HG03039 (cell line): ENCODE measurements around the gene ZBTB40.

Experiments used
- ATAC-seq: cut with Tn5 transposase; IDR thresholded peaks from one replicate; pipeline ENCODE4 v1.9.1; 2021; ENCODE audit warnings: mild to moderate bottlenecking, moderate library complexity; ENCODE audit not compliant: unreplicated experiment

ZBTB40 gene

DNA sequence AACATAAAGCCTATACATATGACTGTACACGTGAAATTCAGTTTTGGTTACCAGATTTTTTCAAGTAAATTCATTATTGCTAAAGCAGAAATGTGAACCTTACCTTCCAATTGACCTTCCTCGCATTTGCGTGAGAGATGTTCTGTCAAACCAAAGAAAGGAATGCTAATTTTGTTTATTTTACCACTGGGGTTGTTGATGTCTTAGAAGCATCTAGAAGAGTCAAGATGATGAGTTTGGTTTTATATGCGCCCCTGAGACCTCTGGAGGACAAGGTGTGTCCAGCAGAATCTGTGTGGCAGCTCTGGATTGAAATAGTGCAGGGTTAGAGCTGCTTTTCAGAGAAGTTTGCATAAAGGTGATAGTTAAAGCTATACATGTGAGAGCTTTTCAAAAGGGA, 48.4 kb downstream of the ZBTB40 start:
- no peak for ATAC-seq

GRCh38 chr1:22500471-22500870, 48.8 kb downstream of the ZBTB40 start:
- ATAC-seq, result no peak

GRCh38 chr1:22502202-22502601, 50.6 kb downstream of the ZBTB40 start:
- ATAC-seq, result no peak

DNA sequence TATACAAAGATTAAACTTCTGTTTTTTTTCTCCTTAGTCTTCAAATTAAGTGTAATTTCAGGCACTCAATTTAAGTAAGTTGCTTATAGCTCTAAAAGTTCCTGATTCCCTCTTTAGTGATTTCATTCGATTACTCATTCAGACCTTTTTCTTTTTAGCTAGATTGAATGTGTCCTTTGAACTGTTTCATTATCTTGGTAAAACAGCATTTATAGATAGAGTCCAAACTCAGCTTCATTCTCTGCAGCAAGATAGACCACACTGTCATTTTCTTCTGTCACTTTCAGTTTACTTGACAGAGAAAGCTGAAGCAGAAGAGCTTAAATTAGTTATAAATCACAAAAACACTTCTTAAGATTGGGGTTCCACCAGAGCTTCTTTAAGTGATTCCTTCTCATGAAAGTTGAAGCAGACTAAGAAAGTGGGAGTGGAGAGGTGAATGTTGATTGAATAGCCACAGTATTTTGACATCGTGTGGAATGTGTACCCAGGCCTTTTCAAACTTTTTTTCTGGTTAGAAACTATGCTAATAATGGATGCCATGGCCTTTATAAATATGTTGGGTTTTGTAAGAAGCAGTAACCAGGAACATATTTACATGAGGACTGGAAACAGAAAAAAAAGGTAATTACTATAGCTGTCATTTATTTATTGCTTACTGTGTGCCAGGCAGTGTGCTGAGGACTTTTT, 52.2 kb downstream of the ZBTB40 start:
- no peak for ATAC-seq

GRCh38 chr1:22506130-22506692, 54.6 kb downstream of the ZBTB40 start:
- no peak for ATAC-seq

DNA sequence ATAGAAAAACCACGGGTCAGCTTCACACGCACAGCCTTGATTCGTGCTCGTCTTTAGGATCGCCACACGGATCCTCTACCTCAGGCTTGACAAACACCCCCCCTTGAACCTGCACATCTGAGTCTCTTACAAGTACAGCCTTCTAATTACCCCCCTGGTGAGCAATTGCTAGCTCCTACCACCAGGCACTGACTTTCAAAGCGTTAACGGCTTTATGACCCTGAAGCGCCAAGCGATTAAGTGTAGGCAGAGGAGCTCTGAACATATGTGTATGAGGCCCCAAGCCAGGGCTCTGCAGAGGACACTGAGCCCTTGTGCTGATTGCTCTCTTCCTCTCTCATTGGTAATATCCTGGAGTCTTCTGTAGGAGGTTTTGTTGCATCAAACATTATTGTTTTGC, 55.9 kb downstream of the ZBTB40 start:
- ATAC-seq, result no peak

GRCh38 chr1:22508329-22508728, 56.7 kb downstream of the ZBTB40 start:
- ATAC-seq, result no peak

DNA sequence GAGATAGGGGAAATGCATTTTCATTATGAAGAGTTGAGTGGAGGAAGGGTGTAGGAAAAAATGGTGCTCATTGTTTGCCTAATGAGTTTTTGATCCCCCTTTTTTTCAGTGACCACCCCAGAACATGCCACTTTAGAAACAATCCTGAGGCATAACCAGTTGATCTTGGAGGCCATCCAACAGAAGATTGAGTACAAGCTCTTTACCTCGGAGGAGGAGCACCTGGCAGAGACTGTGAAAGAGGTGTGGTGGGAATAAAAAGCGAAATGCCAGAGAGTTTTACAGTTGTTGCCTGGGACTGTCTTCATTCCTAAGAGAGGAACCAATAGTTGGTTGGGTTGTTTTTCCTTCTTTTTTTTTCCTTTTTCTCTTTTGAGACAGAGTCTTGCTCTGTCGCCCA, 57.3 kb downstream of the ZBTB40 start:
- ATAC-seq, result no peak

- no peak for ATAC-seq
Measured at GRCh38 chr1:22509815-22510214, 58.2 kb downstream of the ZBTB40 start.

- ATAC-seq, result no peak
Measured at GRCh38 chr1:22512873-22513272, 61.2 kb downstream of the ZBTB40 start.

DNA sequence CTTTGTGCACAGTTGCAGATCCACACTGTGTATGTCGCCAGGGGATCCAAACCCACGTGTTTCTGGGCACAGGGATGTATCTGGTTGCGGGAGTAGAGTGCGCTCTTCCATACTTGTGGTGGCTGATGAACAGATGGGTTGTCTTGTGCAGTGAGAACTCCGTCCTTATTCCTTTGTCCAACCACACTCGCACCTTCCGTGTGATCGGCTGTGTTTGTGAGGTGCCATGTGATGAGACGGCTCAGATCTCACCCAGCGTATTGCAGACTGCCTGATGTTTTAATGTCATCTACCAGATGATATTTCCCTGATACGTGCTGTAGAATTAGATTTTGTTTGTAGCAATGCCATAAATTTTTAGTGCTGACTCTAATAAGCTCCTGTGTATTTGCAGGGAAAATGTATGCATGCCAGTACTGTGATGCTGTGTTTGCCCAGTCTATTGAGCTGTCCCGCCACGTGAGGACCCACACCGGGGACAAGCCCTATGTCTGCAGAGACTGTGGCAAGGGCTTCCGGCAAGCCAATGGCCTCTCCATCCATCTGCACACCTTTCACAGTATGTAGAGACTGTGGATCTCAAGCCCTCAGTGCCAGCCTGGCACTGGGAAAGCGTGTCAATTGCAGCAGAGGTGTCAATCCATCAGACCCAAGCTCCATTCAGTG, 65.4 kb downstream of the ZBTB40 start:
- no peak for ATAC-seq

- ATAC-seq, result no peak
Measured at GRCh38 chr1:22517956-22518355, 66.3 kb downstream of the ZBTB40 start.

- no peak for ATAC-seq
Measured at GRCh38 chr1:22518379-22518778, 66.7 kb downstream of the ZBTB40 start.

- ATAC-seq, result no peak
Measured at GRCh38 chr1:22520871-22521270, 69.2 kb downstream of the ZBTB40 start.

GRCh38 chr1:22521692-22522091, 70.0 kb downstream of the ZBTB40 start:
- ATAC-seq, result no peak

DNA sequence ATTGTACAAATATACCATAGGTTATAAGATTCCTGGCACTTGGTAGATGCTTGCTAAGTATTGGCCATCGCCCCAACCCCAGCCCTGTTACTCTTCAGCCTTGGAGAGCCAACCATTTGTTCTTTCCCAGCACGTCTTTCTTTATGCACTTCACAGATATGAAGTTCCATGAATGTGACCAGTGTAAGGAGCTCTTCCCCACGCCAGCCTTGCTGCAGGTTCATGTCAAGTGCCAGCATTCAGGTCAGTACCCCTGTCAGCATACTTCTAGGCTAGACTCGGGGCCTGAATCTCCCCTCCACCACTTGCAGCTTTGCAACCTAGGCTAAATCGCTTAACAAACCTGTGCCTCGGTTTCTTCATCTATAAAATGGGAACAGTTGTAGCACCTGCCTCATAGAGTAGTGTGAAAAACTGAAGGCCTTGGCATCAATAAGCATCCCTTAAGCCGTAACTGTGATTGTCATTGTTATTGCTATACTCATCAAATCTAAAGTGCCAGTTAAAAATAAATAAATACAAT, 70.6 kb downstream of the ZBTB40 start:
- ATAC-seq, result no peak

- ATAC-seq, result no peak
Measured at GRCh38 chr1:22524481-22524880, 72.8 kb downstream of the ZBTB40 start.

DNA sequence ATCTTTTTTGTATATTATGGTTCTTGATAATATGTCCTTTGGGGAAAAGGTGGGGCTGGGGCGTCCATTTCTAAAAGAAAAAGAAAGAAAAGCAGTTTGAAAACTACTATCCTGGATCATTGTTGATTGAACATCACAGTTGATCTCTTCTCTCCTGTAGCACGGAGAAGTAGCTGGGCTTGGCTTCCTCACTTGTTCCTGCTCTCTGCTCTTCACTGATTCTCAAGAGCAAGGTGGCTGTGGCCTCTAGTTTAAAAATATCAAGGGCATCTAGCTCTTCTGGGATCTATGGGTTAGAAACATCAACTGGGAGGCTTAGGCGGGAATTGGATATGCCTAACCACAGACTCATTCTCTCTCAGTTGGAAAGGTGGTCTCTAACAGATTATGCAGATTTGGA, 73.6 kb downstream of the ZBTB40 start:
- no peak for ATAC-seq

DNA sequence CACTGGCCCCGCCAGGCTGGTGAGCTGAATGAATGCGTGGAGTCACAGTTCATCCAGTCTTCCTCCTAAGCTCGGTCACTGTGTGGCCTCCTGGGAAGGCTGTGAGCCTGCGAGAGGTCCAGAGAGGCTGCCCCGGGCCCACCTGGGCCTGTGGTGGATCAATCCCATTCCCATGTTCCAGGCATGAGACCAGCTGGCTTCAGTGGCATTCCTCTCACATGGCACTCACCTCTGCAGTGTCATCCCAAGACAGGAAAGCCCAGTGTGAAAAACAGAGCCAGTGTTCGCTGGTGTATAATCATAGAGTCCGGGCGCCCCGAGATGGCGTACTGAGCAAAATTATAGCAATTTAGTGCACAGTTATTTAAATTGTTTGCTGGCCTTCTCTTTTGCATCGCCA, 74.0 kb downstream of the ZBTB40 start:
- no peak for ATAC-seq

- ATAC-seq, result no peak
Measured at GRCh38 chr1:22526098-22526497, 74.4 kb downstream of the ZBTB40 start.

DNA sequence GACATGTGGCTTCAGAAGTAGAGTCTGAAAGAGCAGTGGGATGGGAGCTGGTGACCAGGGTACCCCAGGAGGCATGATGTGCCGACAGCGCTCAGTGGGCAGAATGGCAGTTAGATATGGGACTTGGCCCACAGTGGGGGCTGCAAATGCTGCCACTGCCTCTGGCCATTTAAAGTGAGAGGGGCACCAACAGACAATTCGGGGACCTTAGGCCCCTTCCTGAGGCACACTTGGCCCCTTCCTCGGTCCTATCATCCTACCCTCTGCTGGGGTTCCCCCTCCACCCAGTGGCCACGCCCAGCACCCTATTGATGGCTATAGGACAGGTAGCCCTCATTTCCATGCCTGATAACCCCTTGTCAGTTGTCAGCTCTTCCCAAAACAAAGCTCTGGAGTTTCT, 75.0 kb downstream of the ZBTB40 start:
- no peak for ATAC-seq

GRCh38 chr1:22527122-22527521, 75.5 kb downstream of the ZBTB40 start:
- no peak for ATAC-seq
